Right forelimb (tissue), 1 donor: Measurements from ENCODE around the gene SMG5.

Experiments
- DNase-seq: peaks from one replicate; pipeline ENCODE4 v3.0.0-alpha.2; 2018

SMG5 gene

DNA sequence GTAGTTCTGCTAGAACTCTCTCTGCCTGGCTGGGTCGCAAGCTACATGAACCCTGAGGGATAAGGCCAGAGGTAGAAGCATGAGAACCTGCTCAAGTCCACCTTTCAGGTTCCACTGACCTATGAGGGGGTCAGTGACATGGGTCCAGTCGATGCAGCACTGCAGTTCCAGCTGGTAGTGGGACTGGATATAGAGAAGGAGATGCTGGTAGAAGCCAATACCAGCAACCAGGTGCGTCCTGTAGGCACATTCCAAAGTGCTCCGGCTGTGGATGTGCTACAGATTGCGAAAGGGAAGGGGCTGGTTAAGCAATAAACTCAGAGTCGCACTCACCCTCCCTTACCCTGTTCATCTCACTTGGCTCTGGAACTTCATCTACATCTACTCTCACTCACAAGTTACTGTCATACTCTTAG, 5.7 kb downstream of the SMG5 start:
- DNase-seq: no peak

DNA sequence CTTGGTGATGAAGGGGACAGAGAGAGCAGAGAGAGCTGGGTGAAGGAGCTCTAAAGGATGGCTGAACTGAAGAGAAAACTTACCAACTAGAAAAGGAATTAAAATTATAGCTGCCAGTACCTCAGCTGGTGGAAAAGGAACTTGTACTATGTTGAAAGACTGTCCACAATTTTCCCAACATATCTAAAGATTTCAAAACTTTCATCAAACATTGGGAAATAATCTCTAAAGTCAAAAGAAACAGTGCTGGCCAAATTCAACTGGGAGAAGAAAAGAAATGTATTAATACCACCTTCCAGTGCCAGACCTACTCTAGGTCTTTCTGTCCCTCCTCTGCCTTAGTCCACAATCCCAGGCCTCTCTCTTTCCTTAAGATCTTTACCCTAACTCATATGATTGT, 6.1 kb downstream of the SMG5 start:
- DNase-seq: no peak

DNA sequence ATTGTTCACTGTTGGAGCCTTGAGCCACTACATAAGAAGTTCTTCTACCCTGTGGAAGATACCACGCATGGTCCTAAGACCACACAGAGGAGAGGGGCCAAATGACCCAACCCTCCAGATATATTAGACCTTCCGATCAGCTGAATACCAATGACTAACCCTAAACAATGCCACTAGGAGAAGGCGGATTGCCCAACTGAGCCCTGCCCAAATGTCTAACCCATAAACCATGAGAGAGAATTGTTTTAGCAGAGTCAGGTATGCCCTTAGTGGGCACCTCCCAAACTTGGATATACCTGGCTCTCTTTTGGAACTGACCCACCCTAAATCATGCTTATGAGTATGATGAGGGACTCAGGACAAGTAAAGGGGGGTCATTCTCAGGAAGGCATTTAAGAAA, 12.3 kb downstream of the SMG5 start:
- DNase-seq: no peak

DNA sequence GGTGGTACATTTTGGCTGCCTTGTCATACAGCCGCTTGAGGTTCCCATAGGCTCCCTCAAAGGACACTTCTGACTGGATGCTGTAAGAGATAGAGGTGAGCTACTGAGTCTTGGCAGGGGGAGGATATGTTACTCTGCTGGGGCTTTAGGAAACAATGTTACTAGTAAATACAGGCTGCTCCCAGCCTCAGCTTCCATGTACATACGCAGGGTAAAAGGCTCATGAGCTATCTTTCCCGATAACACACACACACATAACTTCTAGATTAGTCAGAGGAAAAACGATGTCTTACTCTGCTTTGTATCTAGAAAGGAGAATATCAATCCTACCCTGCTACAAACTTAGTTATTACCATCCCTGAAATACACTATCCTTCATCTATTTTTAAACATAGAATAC, 14.3 kb downstream of the SMG5 start:
- DNase-seq: no peak

DNA sequence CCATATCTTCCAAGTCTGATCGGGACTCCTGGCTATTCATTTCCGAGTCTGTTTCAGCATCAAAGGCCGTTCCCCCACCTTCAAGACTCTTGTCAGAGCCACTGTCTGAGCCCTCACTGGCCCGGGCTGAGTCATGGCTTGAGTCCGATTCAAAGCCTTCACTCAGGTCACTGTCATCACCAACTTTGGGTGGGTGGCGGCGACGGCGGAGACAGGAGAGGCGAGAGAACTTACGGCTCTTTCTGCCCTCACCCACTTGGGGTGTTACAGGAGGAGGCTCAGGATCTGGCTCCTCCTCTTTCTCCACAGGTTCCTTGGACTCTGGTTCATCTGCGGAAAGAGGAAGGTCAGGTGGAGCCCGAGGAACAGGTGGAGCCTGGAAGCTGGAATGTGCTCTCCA, 16.6 kb downstream of the SMG5 start:
- DNase-seq: no peak

DNA sequence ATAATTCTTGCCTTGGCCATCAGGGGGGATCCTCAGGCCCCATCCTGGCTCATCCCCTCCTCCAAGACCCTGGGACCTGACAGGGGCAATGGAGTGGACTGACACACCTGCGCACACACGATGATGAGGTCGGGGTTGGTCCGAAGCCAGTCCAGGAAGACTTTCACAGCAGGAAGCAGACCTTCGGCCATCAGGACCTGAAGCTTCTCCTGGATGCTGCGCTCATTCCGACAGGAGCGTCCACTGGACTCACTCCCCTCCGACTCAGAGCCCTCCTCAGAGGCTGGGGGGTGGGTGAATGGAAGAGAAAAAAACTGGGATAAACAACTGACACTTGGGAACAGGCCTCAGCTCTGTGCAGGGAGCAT, 19.4 kb downstream of the SMG5 start:
- DNase-seq: no peak

DNA sequence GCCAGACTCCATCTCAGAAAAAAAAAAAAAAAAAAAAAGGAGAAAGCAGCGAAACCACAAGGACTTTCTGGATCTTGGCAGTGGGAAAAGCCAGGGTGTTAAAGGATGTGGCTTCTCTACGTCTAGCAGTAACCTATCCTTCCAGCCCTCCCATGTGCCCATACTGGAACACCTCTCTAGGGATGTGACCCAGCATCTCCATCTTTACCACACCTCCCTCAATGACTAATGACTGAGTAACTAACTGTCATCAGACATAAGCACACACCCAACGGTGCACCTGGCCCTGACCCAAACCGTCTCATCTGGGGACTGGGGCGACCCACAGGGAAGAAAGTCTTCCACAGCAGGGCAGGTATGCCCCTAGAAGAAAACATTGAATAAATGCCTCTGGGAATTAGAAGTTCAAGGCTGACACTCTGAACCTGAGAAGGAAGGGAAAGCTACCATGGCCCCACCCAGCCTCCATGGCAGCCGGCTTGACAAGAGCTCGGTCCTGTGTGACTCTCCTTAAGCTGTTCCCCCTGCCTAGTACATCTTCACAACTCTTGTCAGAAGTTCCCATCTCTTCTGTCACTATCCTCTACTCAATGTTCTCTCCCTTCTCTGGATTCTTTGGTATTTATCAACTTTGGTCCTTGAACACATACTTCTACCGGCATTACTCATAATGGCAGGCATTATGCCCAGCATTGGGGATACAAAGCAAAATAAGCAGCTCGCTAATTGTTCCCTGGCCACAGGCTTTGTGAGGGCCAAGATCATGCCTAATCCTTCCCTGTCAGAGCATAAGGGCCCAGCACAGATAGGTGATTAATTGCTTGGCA, 20.0 kb downstream of the SMG5 start:
- no peak for DNase-seq

DNA sequence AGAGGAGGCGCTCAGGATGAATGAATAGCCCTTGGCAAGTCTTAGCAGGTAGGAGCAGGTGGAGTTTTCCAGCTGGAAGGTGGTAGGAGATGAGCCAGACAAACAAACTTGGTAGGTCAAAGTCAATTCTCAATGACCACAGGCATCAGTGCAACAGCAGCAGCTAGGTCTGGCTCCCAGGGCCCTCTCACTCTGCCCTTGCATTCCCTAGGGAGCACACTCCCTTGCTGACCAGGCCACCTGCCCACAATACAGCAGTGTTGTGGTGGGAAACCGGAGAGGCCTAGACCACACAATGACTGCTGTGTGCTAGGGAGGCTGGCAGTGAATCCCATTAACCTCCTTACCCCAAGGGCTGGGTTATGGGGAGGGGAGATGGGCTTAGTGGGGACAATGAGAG, 21.7 kb downstream of the SMG5 start:
- DNase-seq: no peak

DNA sequence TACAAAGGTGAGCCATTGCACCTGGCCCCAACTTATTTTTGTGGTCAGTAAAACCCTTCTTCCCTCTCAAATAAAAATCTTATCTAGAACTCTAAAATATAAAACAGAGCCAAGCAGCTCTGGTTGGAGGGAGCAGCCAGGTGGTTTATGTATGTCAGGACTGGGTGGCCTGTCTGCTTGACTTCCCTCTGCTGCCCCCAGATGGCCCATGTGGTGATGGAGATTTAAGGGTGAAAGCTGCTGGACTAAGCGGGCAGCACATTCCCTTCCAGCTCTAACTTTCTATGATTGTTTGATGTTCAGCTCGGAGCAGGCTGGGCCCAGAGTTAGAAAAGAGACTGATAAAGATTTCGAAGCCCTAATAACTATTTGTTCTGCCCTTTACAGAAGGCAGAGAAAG, 22.8 kb downstream of the SMG5 start:
- DNase-seq: no peak

DNA sequence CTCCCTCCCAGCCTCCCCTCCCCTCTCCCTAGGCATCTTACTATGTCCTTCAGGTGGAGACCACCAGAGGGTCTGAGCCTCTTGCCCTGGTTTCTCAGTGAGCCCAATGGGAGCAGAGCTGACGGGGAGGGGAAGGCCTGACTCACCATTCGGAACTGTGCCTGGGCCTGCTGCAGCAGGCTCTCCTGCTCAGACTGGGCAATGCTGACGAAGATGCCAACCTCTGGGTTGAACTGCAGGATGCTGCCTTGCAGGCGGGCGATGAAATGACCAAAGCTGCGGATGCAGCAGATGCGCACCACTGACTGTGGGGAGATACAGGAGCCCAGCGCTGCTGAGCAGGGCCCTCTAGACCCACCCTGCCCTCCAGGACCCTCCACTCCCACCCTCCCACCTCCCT, 23.8 kb downstream of the SMG5 start:
- no peak for DNase-seq

DNA sequence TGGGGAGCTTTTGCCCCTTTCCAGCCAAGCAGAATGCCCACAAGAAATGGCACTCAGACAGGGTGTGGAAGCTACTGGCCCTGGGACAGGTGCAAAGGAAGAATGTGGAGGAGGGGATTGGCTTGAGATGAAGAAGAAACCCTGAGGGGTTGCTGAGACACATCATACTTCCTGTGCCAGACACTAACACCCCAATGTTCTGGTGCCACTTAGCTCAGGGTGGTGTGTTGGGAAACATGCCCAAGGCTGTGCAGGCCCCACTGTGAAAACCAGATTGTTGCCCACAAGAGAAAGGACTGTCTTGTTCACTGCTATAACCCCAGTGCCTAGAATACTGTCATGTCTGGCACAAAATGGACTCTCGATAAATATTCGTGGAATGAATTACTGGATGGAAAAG, 24.9 kb downstream of the SMG5 start:
- no peak for DNase-seq

DNA sequence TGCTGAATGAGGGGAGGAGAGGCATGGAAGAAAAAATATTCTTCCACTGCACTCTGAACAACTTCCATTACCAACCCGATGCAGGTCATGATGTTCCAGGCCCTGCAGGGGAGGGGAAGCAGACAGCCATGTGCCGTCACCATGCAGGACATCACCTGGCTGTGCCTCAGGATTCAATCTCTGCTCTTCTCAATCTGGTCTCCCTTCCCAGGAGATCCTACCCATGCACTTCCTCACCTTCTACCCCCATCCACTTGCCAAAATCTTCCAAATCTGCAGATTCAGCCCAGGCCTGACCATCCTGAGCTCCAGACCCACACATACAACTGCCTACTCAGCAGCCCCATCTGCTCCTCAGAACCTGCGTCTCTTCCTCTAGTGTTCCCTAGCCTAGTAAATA, 29.0 kb downstream of the SMG5 start:
- no peak for DNase-seq

DNA sequence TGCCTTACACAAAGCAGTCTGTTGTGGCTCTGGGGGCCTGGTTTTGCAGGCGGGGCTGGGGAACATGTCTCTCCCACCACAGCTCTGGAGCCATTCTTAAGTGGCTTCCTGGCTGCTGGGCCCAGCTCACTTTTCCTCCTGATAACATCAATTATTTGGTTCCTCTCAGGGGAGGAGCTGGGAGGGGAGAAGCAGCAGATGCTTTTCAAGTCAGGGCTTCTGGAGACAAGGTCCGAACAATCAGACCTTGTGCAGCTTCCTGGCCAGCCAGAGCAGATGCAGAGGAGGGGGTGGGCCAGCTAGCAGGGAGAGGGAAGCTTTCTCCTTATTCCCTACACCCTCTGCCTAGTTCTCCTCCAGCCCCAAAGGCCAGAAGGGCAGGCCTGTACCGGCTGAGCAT, 31.1 kb downstream of the SMG5 start:
- no peak for DNase-seq

DNA sequence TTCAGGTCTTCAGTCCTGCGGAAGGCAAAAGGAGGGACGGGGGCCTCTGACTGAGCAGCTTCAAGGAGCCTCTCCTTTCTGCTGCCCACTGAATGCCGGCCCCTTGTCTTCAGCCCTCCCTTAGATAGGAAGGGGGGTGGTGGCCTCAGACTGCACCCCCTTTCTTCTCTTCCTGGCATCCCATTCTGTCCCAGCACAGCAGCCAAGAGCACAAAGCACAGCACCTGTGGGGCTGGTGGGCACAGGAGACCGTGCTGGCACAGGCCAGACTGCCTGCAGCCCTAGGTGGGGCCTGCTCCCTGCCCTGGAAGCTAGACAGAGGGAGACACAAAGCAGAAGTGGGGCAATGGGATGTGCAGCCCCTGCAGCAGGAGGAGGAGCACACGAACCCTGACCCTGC, 33.0 kb downstream of the SMG5 start:
- no peak for DNase-seq

DNA sequence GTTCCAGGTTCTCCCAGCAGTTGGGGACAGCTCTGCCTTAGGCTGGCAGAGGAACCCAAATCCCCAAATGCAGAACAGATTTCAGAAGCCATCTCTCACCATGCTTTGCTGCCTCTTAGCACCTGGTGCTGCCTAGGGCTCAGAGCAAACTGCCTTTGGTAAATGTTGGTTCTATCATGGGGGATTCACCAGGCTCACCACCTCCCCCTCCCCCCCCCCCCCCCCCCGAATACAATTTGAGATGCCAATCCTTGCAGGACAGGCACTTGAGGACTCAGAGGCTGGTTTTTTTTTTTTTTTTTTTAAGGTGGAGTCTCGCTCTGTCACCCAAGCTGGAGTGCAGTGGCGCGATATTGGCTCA, 34.3 kb downstream of the SMG5 start:
- DNase-seq: no peak

DNA sequence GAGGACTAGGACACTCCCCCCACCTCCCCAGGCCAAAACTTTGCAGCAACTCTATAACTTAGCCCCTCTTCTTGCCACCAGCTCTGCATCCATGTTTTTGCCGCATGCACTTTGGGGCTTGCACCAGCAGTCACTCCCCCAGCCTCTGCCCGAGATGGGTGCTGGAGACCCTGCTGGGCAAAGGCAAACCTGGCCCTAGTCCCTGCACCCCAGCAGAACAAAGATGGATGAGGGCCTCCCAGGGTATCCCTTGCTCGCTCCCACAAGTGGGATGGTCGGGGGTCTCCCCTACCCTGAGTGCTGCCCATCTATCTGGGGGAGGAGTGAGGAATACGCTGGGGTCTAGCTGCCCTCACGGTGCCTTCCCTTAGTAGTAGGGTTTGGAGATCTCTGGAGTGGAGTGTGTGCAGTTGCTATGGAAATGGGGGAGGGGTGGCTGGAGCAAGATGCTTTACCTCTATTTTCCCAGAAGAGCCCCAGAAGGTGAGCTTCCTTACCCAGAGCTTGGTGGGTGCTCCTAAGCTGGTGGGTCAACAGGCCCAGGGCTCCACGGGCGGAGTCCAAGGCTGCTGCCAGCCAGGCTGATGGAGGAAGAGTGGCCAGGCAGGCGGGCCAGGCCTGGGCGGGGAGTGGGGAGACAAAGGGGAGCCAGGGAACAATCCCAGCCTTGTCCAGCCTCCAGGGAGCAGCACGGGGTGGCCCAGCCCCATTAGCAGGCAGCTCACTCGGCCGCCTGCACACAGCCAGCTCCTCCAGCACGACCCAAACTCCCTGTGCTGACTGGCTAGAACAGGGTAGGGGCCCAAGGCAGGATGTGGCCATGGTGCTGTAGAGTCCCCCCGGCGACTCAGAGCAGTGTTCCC, 34.9 kb downstream of the SMG5 start, which contains the start of gene PAQR6:
TSS of gene PAQR6 (minus strand) at position 597 of the 863 bp plus-strand sequence. CDS start 1,325 bp downstream, outside the sequence.
- DNase-seq: no peak

DNA sequence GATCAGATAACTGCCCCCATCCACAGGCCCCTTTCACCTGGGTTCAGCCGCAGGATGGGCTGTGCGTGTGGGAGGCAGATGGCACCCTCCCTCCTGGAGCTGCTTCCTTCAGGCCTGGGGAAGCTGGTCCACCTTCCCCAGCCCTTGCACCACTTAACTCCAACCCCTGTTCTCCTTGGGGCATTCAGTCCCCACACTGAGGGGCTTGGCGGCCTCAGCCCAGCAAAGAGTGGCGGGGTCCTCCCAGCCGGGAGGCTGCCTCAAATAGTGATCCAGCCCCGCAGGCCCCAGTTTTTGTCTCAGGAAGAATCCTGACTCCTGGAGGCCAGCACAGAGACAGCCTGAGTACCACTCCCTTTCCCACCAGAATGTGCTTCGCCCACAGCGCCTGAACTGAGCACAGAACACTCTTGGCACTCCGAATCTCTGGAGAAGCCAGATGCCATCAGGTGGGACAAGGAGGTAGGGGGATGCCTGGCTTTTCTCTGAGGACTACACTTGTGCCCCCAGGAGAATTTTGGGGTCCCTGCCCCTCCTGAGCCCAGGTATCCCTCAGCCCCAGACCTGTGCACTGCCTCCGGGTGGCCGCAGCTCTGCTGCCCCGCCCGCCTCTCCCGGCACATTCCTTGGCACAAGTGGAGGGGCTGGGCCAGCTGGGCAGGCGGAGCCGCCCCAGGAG, 35.7 kb downstream of the SMG5 start:
- no peak for DNase-seq

DNA sequence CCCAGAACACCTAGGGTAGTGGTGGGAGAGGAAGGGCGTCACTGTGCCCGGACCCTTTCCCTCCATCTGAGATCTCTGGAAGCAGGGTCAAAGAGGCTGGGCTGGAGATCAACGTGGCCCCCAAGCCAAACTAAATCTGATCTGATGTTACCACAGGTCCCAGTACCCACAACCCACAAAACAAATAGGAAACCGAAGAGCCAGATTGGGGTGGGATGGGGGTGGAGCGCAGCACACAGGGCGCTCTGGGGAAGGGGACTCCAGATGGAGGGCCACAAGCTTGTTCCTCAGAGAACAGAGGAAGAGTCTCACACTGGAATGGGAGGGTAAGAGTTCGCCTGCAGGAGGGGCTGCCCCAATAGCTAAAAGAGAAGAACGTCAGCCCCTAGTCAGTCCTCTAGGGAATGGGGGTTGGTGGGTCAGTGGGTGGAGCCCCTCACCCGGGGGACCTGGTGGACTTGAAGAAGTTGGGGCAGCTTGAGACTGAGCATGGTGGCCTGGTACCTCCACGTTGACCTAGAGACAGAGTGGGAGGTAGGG, 36.3 kb downstream of the SMG5 start:
- no peak for DNase-seq

DNA sequence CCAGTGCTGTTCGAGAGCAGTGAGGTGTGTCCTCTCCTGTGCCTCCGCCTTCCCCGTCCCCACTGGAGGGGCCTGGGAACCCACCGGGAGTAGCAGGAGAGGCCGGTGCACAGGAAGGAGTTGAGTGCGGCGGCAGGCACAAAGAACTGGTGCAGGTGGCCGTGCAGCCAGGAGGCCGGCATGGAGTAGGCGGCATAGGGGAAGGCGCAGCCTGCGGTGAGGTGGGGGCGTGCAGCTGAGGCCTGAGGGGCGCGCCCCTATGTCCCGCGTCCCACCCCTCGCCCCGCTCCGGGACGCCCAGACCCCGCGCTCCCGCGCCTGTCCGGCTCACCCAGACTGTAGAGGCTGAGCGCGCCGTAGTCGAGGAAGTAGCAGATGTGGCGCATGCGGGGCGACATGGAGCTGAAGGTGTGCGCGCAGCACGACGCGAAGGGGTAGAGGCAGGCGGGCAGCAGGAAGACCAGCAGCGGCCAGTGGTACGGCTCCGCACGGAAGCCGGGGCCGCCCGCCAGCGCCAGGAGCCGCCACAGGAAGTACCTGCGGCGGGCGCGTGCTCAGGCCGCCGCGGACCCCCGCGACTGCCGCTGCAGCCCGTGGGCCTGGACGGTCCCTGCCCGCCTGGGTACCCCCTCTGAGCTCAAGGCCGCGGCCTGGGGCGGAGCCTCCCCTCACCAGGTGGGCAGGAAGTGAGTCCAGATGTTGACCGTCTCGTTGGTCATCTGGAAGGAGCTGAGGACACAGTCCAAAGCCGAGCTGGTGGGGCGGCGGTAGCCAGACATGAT, 37.0 kb downstream of the SMG5 start:
- no peak for DNase-seq

DNA sequence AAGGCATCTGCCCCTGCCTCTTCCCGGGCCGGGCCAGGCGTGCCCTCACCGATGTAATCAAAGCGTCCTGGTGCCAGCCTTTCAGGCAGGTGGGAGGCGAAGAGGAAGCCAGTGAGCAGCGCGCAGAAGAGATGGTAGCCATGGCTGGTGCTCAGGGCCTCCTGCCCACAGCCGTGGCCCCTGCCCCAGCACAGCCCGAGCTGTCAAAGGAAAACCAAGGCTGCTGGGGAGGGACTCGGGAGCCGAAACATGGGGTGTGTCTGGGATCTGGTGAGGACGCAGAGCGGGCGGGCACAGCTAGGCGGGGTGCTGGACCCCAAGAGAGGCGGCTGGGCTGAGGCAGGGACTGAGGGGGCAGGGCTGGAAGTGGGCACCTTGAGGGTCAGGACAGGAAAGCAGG, 37.9 kb downstream of the SMG5 start:
- no peak for DNase-seq

DNA sequence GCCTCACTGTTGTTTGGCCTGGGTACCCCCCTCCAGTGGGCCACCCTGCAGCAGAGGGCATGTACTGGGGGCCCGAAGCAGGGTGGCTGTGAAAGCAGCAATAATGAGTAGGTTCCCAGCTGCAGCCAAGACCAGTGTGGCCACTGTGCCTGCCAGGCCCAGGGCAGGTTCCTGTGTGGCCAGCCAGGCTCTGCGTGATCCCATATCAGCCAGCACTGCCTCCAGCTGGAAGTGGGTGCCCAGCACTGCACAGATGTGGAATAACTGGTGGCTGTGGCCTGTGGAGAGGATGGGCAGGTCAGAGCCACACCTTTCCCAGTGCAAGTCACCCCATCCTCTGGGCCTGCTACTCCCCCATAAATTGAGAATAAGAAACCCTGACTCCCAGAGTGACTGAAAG, 38.5 kb downstream of the SMG5 start:
- no peak for DNase-seq

DNA sequence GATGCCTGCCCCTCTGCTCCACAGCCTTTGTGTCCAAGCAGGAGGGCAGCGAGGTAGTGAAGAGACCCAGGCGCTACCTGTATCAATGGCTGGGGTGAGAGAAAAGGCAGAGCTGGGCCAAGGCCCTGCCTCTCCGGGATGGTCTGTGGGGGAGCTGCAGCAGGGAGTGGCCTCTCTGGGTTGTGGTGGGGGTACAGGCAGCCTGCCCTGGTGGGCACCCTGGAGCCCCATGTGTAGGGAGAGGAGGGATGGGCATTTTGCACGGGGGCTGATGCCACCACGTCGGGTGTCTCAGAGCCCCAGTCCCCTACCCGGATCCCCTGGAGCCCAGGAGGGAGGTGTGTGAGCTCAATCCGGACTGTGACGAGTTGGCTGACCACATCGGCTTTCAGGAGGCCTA, 39.9 kb downstream of the SMG5 start:
- DNase-seq: no peak

DNA sequence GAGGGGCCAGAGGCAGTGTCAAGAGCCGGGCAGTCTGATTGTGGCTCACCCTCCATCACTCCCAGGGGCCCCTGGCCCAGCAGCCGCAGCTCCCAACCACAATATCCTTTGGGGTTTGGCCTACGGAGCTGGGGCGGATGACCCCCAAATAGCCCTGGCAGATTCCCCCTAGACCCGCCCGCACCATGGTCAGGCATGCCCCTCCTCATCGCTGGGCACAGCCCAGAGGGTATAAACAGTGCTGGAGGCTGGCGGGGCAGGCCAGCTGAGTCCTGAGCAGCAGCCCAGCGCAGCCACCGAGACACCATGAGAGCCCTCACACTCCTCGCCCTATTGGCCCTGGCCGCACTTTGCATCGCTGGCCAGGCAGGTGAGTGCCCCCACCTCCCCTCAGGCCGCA, 40.7 kb downstream of the SMG5 start, which contains the start of gene BGLAP:
TSS of gene BGLAP (plus strand) at position 259 of the 400 bp plus-strand sequence. CDS start at position 307, 48 bp downstream.
- no peak for DNase-seq
